GM20000 (cell line): Measurements from ENCODE around the gene TMEM82.

Source experiments
- DNase-seq: peaks from one replicate; pipeline ENCODE4 v3.0.0; 2012; ENCODE audit warnings: low spot score
- TF ChIP-seq, protein P1 (sequence below): IDR thresholded peaks from 2 replicates; pipeline ENCODE4 v1.5.1; 2012; ENCODE audit warnings: mild to moderate bottlenecking, control low read depth; ENCODE audit errors: extremely low read depth, missing control alignments

The TMEM82 gene

DNA sequence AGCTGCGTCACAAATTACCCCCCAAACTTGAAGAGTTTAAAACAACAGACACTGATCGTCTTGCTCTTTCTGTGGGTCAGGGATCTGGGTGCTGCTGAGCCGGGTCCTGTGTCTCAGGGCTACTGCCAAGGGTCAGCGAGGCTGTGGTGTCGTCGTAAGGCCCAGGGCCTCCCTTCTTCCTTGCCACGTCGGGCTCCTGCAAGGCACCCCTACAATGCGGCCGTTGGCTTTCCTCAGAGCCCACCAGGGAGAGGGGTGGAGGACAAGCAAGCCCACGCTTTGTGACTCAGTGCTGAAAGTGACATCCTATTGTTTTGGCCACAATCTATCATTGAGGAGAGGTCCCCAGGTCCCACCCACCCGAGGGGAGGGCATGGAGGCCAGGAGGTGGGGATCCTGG, 8.6 kb downstream of the TMEM82 start:
- DNase-seq = no peak
- TF ChIP-seq, protein P1, sequence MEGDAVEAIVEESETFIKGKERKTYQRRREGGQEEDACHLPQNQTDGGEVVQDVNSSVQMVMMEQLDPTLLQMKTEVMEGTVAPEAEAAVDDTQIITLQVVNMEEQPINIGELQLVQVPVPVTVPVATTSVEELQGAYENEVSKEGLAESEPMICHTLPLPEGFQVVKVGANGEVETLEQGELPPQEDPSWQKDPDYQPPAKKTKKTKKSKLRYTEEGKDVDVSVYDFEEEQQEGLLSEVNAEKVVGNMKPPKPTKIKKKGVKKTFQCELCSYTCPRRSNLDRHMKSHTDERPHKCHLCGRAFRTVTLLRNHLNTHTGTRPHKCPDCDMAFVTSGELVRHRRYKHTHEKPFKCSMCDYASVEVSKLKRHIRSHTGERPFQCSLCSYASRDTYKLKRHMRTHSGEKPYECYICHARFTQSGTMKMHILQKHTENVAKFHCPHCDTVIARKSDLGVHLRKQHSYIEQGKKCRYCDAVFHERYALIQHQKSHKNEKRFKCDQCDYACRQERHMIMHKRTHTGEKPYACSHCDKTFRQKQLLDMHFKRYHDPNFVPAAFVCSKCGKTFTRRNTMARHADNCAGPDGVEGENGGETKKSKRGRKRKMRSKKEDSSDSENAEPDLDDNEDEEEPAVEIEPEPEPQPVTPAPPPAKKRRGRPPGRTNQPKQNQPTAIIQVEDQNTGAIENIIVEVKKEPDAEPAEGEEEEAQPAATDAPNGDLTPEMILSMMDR = no peak

DNA sequence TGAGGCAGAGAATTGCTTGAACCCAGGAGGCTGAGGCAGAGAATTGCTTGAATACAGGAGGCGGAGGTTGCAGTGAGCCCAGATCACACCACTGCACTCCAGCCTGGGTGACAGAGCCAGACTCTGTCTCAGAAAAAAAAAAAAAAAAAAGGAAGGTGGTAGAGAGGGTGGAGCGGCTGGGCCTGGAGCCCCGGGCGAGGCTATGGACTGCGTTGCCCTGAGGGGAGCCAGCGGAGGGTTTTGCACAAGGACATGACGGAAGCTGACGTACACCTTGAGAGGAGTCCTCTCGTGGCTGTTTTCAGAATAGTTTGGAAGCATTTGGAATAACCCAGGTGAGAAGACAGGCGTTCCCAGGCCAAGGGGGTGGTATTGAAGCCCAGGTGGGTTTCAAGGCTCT, 9.4 kb downstream of the TMEM82 start:
- TF ChIP-seq, protein P1 = no peak
- DNase-seq = no peak

DNA sequence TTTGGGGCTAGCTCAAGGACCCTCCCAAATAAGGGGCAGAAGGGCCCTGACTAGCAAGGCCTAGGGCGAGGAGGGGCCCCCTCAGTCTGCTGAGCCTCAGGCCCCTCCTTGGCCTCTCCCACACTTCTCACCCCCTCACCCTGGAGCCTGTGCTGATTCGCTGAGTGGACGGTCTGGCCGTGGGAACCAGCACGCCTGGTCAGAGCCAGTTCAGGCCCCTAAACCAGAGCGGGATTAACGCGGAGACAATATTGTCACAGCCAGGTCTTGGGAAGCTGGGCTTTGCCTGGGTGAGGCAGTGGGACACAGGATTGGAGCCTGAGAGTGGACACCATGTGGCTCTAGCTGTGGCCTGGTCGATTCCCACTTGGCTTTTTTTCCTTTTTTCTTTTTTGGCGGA, 11.5 kb downstream of the TMEM82 start:
- DNase-seq = no peak
- TF ChIP-seq, protein P1 = no peak

DNA sequence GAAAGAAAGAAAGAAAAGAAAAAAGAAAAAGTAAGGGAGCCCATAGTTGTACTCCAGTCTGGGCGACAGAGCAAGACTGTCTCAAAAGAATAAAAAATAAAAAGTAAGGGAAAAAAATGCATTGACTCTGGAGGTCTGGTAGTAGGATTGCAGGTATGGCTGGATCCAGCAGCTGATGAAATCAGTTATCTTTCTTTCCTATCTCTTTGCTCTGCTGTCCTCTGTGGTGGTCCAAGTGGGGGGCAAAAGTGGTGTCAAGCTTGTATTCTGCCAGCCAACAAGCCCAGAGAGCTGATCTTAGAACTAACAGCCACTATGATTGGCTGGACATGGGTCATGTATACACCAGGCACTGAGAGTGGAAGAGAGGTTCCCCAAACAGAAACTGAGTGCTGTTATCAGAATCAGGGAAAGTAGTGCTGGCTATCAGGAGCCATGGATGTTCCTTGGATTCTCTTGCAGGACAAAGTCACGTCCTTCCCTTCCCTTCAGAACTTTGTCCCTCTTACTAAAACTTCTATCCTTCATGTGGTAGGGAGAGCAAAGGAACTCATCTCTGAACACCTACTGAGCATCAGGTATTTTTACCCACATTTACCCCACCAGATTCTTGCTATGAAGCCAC, 12.8 kb downstream of the TMEM82 start:
- TF ChIP-seq, protein P1 = no peak
- DNase-seq = no peak

DNA sequence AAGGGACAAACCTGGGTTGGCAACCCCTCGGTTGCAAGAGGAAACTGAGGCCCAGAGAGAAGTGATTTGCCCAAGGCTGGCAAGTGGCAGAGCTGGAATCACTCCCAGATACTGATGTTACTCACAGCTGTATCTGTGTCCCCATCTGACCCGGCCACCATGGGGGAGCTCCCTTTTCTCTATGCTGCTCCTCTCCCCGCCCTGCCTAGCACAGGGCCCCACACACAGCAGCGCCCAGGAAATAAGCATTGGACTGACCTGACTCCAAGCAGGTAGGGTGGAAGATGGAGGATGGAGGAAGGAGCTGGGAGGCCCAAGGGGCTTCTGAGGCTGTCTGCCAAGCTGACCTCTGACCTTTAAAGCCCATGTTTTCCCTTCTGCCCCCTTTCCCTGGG, 13.3 kb downstream of the TMEM82 start:
- DNase-seq = no peak
- TF ChIP-seq, protein P1 = no peak

DNA sequence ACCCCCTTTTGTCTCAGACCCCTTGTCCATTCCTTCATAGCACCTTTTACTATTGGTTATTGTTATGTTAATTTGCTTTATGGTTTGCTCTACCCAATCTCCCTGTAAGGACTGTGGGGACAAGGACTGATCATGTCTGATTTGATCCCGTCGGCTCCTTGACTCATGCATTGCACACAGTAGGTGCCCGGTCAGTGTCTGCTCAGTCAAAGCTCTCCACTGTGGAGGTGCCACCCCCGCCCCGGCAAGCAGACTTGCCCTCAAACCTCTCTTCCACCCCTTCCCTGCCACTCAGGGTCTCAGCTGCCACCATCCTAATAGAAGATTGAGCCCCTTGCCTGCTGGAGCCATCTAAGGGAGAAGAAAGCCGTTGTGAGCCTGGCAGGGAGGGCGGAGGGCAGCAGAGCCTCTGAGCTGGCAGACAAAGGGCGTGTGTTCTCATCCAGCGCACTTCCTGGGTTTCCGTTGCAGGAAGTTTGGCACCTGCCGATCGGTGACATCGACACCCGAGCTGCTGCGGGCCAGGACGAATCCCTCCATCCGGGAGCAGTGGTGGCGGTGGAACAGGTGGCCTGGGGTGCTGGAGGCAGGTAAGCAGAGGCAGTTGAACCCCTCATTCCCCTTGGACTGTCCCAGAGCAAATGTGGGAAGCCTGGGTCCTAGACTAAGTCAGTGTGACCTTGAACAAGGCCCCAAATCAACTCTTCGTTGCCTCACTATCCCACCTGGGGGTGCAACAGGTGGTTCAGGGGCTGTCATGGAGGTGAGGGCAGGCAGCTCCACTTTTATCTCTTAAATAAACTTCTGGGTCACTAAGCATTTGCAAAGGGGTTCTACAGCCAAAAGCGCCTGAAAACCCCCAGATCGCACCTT, 14.1 kb downstream of the TMEM82 start:
- DNase-seq = no peak
- TF ChIP-seq, protein P1 = no peak

DNA sequence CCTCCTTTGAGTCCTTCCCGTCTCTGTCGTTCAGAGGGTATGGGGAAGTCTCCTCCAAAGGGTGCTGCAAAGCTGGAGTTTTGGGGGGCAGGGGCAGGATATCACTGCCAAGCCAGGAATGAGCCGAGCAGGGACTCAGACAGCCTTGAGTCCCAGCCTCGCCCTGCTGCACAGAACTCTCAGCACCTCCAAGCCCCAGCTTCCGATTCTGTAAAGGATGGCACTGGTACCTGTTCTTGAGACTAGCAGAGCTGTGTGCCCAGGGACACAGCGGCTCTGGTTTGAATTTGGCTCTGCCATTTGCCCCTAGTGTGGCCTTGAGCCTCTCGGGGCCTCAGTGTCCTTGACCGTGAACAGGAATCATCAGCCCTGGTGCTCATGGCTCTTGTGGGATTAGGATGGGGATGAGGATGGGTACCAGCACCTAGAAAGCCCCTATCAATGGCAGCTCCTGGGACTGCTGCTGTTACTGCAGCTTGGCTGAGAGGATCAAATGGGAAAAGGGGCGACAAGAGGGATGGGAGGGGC, 14.8 kb downstream of the TMEM82 start:
- DNase-seq = peak; percentile 23
- TF ChIP-seq, protein P1 = no peak
